HepG2 (cell line): ENCODE measurements around the gene RPTOR. TPM values are rescaled to one million over a fixed set of nuclear protein-coding genes. Genes with fewer than 3 reads are reported as not detected.

ENCODE experiments used
- BCL6 ChIP-seq: IDR thresholded peaks from 2 replicates; pipeline ENCODE4 v1.6.1; 2016; ENCODE audit warnings: missing genetic modification reagents, missing compliant biosample characterization
- CBX5 ChIP-seq: sonication (generic); formaldehyde crosslinking; IDR thresholded peaks from 2 replicates; pipeline ENCODE4 v1.4.0; 2020; ENCODE audit warnings: missing genetic modification reagents, borderline replicate concordance
- DNMT1 ChIP-seq: sonication (generic); formaldehyde crosslinking; IDR thresholded peaks from 2 replicates; pipeline ENCODE4 v1.5.1; 2020; ENCODE audit warnings: mild to moderate bottlenecking, missing genetic modification reagents
- FOXC1 ChIP-seq: sonication (generic); formaldehyde crosslinking; IDR thresholded peaks from 2 replicates; pipeline ENCODE4 v1.8.0; 2022; ENCODE audit warnings: mild to moderate bottlenecking, missing genetic modification reagents, borderline replicate concordance
- HDAC2 ChIP-seq: sonication (generic); formaldehyde crosslinking; IDR thresholded peaks from 2 replicates; pipeline ENCODE4 v1.4.0; 2020; ENCODE audit warnings: missing genetic modification reagents
- HNRNPLL ChIP-seq: fragments of 200-400 bp; formaldehyde crosslinking; IDR thresholded peaks from 2 replicates; pipeline ENCODE4 v1.6.1; 2017; ENCODE audit warnings: mild to moderate bottlenecking, low read depth, low read length; ENCODE audit not compliant: poor library complexity, severe bottlenecking
- KLF16 ChIP-seq, 2 experiments: sonication (generic) in 1 of 2; formaldehyde crosslinking in 1 of 2; IDR thresholded peaks; 2 replicates each; pipeline versions ENCODE4 v1.6.1 to v1.8.0; 2016 to 2023; ENCODE audit warnings: missing genetic modification reagents in 2 of 2, missing compliant biosample characterization in 1 of 2
- RBFOX2 ChIP-seq: fragments of 200-400 bp; formaldehyde crosslinking; IDR thresholded peaks from 2 replicates; pipeline ENCODE4 v1.6.1; 2017; ENCODE audit warnings: low read depth, mild to moderate bottlenecking, low read length
- SNRNP70 ChIP-seq: fragments of 200-400 bp; formaldehyde crosslinking; IDR thresholded peaks from 2 replicates; pipeline ENCODE4 v1.6.1; 2017; ENCODE audit warnings: mild to moderate bottlenecking, low read depth, low read length, moderate library complexity
- ZNF781 ChIP-seq: sonication (generic); formaldehyde crosslinking; IDR thresholded peaks from 2 replicates; pipeline ENCODE4 v1.5.1; 2020; ENCODE audit warnings: borderline replicate concordance, mild to moderate bottlenecking, missing genetic modification reagents; ENCODE audit errors: not compliant biosample characterization
- polyA plus RNA-seq, 8 experiments: library from polyadenylated mRNA; depleted of rRNA in 3 of 8; stranded (reverse) in 7 of 8; unstranded in 1 of 8; fragments of >200 nt; fragmentation: Illumina TruSeq in 4 of 8; extraction: Trizol in 4 of 8; gene quantifications; 2 replicates each; pipeline versions ENCODE4 v1.2.1 to v1.2.3, GENCODE V29; 2011 to 2016; ENCODE audit warnings: low read depth in 4 of 8, missing spikeins in 1 of 8, mixed read lengths in 1 of 8; ENCODE audit not compliant: insufficient read depth in 1 of 8
- total RNA-seq, 5 experiments: library from RNA; depleted of rRNA; stranded (reverse); fragments of >200 nt; fragmentation: Illumina TruSeq; extraction: Trizol; gene quantifications; 2 replicates each; pipeline ENCODE4 v1.2.3, GENCODE V29; 2016; ENCODE audit warnings: low read depth in 1 of 5
- TF ChIP-seq, protein P1 (sequence below): sonication (generic); formaldehyde crosslinking; IDR thresholded peaks from 2 replicates; pipeline ENCODE4 v1.8.0; 2022; ENCODE audit warnings: low read depth, missing genetic modification reagents
- TF ChIP-seq, protein P2 (sequence below): sonication (generic); formaldehyde crosslinking; IDR thresholded peaks from 2 replicates; pipeline ENCODE4 v1.4.0; 2020; ENCODE audit warnings: missing genetic modification reagents, borderline replicate concordance
- TF ChIP-seq, protein P3 (sequence below): fragments of 450-650 bp; IDR thresholded peaks from 2 replicates; pipeline ENCODE4 v1.6.1; 2017; ENCODE audit warnings: mild to moderate bottlenecking
- TF ChIP-seq, protein P4 (sequence below): conservative IDR thresholded peaks from 2 replicates; pipeline ENCODE4 v1.6.1; 2018; ENCODE audit warnings: missing genetic modification reagents
- TF ChIP-seq, protein P5 (sequence below): sonication (generic); formaldehyde crosslinking; IDR thresholded peaks from 2 replicates; pipeline ENCODE4 v1.4.0; 2020; ENCODE audit warnings: low read depth, mild to moderate bottlenecking, missing genetic modification reagents
- TF ChIP-seq, protein P6 (sequence below): sonication (generic); formaldehyde crosslinking; IDR thresholded peaks from 2 replicates; pipeline ENCODE4 v1.5.0; 2020; ENCODE audit warnings: mild to moderate bottlenecking, low read depth, missing genetic modification reagents, borderline replicate concordance

The RPTOR gene
- total and polyA plus RNA-seq, 2 of the 13 experiments (the other 11 are each of a cell fraction or from before 2014, with no cell fraction given): 6.6 to 25.3 TPM

DNA sequence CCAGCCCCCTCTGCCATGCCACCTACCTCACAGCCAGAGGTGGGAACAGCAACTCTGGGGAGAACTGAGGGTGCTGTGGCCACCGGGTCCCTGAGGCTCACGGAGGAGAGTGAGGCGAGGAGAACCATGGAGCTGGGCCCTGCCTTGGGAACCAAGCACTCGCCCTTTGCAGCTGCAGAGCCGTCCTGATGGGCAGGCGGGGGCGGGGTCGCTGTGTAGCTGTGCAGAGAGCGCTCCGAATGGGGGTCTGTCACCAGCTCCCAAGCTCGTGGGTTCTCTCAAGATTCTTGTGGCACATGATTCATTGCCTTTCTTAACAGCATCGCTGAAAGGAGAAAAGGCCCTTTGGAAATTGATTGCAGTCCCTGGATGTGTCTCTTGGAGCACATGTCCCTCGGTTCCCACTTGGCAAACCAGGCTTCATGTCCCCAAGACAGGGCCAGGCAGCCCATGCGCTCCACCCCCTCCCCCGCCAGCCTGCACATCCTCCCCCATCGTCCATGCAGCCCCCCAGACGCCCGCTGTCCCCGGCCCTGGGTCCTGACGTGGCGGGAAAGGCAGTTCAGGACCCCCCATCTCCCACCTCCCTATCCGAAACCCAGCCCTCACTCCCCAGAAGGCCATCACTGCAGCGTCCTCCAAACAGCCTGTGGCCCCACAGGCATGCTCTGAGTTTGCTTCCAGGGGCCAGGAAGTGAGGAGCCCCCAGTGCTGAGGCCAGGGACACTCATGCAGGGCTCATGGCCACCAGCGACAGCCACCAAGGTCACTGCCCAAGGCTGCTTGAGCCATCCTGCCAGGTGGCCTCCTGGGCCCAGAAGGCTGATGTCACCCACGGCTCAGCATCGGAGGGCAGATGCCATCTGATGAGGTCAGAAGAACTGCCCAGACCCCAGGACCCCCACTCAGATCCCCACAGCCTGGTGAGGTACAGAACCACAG, 426.4 kb downstream of the RPTOR start (continued):
- TF ChIP-seq, protein P1, sequence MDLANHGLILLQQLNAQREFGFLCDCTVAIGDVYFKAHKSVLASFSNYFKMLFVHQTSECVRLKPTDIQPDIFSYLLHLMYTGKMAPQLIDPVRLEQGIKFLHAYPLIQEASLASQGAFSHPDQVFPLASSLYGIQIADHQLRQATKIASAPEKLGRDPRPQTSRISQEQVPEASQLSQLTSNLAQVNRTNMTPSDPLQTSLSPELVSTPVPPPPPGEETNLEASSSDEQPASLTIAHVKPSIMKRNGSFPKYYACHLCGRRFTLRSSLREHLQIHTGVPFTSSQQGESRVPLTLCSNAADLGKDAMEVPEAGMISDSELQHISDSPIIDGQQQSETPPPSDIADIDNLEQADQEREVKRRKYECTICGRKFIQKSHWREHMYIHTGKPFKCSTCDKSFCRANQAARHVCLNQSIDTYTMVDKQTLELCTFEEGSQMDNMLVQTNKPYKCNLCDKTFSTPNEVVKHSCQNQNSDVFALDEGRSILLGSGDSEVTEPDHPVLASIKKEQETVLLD (CRISPR knock-in tag): no peak
- no peak for TF ChIP-seq BCL6
- no peak for TF ChIP-seq DNMT1 (CRISPR knock-in tag)
- TF ChIP-seq, protein P2, sequence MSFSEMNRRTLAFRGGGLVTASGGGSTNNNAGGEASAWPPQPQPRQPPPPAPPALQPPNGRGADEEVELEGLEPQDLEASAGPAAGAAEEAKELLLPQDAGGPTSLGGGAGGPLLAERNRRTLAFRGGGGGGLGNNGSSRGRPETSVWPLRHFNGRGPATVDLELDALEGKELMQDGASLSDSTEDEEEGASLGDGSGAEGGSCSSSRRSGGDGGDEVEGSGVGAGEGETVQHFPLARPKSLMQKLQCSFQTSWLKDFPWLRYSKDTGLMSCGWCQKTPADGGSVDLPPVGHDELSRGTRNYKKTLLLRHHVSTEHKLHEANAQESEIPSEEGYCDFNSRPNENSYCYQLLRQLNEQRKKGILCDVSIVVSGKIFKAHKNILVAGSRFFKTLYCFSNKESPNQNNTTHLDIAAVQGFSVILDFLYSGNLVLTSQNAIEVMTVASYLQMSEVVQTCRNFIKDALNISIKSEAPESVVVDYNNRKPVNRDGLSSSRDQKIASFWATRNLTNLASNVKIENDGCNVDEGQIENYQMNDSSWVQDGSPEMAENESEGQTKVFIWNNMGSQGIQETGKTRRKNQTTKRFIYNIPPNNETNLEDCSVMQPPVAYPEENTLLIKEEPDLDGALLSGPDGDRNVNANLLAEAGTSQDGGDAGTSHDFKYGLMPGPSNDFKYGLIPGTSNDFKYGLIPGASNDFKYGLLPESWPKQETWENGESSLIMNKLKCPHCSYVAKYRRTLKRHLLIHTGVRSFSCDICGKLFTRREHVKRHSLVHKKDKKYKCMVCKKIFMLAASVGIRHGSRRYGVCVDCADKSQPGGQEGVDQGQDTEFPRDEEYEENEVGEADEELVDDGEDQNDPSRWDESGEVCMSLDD (CRISPR knock-in tag): no peak
- TF ChIP-seq RBFOX2: no peak
- TF ChIP-seq, protein P3, sequence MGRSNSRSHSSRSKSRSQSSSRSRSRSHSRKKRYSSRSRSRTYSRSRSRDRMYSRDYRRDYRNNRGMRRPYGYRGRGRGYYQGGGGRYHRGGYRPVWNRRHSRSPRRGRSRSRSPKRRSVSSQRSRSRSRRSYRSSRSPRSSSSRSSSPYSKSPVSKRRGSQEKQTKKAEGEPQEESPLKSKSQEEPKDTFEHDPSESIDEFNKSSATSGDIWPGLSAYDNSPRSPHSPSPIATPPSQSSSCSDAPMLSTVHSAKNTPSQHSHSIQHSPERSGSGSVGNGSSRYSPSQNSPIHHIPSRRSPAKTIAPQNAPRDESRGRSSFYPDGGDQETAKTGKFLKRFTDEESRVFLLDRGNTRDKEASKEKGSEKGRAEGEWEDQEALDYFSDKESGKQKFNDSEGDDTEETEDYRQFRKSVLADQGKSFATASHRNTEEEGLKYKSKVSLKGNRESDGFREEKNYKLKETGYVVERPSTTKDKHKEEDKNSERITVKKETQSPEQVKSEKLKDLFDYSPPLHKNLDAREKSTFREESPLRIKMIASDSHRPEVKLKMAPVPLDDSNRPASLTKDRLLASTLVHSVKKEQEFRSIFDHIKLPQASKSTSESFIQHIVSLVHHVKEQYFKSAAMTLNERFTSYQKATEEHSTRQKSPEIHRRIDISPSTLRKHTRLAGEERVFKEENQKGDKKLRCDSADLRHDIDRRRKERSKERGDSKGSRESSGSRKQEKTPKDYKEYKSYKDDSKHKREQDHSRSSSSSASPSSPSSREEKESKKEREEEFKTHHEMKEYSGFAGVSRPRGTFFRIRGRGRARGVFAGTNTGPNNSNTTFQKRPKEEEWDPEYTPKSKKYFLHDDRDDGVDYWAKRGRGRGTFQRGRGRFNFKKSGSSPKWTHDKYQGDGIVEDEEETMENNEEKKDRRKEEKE: no peak
- TF ChIP-seq, protein P4, sequence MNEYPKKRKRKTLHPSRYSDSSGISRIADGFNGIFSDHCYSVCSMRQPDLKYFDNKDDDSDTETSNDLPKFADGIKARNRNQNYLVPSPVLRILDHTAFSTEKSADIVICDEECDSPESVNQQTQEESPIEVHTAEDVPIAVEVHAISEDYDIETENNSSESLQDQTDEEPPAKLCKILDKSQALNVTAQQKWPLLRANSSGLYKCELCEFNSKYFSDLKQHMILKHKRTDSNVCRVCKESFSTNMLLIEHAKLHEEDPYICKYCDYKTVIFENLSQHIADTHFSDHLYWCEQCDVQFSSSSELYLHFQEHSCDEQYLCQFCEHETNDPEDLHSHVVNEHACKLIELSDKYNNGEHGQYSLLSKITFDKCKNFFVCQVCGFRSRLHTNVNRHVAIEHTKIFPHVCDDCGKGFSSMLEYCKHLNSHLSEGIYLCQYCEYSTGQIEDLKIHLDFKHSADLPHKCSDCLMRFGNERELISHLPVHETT (CRISPR knock-in tag): no peak
- TF ChIP-seq, protein P5, sequence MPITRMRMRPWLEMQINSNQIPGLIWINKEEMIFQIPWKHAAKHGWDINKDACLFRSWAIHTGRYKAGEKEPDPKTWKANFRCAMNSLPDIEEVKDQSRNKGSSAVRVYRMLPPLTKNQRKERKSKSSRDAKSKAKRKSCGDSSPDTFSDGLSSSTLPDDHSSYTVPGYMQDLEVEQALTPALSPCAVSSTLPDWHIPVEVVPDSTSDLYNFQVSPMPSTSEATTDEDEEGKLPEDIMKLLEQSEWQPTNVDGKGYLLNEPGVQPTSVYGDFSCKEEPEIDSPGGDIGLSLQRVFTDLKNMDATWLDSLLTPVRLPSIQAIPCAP (CRISPR knock-in tag): no peak
- no peak for TF ChIP-seq FOXC1 (CRISPR knock-in tag)
- no peak for TF ChIP-seq KLF16 (CRISPR knock-in tag; IDR thresholded peaks at IDR 0.05)
- no peak for TF ChIP-seq SNRNP70
- TF ChIP-seq HNRNPLL: peak; percentile 10
- TF ChIP-seq, protein P6, sequence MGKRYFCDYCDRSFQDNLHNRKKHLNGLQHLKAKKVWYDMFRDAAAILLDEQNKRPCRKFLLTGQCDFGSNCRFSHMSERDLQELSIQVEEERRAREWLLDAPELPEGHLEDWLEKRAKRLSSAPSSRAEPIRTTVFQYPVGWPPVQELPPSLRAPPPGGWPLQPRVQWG (CRISPR knock-in tag): no peak
- no peak for TF ChIP-seq HDAC2 (CRISPR knock-in tag)
- no peak for TF ChIP-seq ZNF781
- TF ChIP-seq CBX5 (CRISPR knock-in tag): no peak
